D721Med (cell line): ENCODE results near the gene MED28.

Experiments
- DNase-seq: peaks from one replicate; pipeline ENCODE4 v3.0.0; 2011; ENCODE audit warnings: low spot score; ENCODE audit not compliant: insufficient read length
- FAIRE-seq: peaks from 2 replicates; lab custom pipeline; 2011; peaks lifted over from hg19 to GRCh38; lab: Jason Lieb, UNC
- TF ChIP-seq, protein P1 (sequence below): IDR thresholded peaks from 2 replicates; pipeline ENCODE4 v1.5.1; 2012; ENCODE audit warnings: mild to moderate bottlenecking, control low read depth; ENCODE audit not compliant: insufficient read depth; ENCODE audit errors: missing control alignments

Gene MED28

DNA sequence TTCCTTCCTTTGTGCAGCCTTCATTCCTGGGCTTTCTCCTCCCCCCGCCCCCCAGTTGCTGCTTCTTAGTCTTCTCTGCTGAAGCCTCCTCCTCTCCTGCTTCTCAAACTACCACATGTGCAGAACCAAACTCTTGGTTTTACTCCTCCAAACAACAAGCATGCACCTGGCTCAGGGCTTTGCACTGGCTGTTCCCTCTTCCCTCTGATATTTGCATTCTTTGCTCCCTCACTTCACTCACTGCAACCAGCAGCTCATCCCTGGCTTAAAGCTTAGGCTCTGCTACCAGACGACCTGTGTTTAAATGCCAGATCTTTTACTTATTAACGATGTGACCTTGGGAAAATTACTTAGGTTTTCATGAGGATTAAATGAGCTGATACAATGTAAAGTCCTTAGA lies 51.4 kb downstream of the MED28 start:
- no peak for FAIRE-seq
- TF ChIP-seq, protein P1, sequence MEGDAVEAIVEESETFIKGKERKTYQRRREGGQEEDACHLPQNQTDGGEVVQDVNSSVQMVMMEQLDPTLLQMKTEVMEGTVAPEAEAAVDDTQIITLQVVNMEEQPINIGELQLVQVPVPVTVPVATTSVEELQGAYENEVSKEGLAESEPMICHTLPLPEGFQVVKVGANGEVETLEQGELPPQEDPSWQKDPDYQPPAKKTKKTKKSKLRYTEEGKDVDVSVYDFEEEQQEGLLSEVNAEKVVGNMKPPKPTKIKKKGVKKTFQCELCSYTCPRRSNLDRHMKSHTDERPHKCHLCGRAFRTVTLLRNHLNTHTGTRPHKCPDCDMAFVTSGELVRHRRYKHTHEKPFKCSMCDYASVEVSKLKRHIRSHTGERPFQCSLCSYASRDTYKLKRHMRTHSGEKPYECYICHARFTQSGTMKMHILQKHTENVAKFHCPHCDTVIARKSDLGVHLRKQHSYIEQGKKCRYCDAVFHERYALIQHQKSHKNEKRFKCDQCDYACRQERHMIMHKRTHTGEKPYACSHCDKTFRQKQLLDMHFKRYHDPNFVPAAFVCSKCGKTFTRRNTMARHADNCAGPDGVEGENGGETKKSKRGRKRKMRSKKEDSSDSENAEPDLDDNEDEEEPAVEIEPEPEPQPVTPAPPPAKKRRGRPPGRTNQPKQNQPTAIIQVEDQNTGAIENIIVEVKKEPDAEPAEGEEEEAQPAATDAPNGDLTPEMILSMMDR = no peak

DNA sequence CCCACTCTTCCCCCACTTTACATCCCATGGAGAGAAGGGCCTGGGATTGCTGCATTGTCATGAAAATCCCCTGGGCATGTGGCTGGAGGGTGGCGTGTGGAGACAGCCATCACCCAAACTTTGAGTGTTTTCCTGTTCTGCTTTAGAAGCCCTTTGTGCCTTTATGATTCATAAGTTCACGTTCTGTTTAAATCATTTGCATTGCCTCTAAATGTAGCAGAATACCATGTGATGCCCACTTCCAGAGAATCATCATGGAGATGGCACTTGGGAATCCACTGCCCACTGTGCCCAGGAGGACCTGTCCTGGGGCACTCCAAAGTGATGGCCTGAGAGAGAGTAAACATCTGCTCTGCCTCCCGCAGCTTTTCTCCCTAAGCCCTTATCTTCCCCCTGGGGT lies 52.8 kb downstream of the MED28 start:
- FAIRE-seq (no peak), DNase-seq (no peak)
- TF ChIP-seq, protein P1 = no peak

More for the DNA sequence above, 51.4 kb downstream of the MED28 start:
- DNase-seq = no peak

DNA sequence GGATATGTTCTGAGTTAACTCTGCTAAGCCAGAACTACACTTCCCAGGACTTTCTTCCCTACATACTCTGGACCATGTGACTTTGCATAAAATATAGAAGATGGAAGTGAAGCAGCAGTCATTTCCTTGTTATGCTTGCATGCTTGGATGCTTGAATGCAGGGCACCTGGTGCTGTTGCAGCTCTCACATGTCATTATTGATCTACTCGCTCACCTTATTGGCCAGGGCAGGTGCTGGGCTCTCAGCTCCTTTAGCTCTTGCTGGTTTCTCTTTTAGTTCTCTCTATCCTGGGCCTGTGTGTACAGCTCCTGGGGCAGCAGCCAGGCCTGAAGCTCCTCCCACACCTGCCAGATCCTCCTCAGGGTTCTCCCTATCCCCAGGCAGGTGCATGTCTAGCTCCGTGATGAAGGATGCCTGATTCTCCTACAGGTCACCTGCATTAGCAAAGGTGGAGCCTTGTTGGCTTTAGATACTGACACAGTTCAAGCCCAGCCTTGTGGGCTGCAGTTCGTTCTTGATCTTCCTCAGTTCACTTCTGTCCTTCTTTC lies 53.3 kb downstream of the MED28 start:
- TF ChIP-seq, protein P1 = no peak
- no peak for DNase-seq
- FAIRE-seq = no peak

DNA sequence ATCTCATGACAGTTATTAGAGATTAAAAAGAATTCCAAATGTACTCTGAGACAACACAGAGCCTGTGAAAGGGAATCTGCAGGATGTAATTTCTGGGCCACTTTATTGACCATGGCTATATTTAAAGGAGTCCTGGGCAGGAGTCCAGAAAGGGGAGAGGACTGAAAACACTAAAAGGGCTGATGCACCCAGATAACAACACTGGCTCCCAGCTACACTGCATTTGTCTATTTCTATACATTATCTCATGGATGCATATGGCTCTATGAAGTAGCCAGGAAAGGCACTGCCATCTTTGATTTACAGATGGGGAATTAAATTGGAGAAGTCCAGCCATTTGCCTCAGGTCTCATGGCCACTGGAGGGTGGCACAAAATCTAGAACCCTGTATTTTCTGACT lies 56.0 kb downstream of the MED28 start:
- TF ChIP-seq, protein P1 = no peak
- DNase-seq (no peak), FAIRE-seq (no peak)

DNA sequence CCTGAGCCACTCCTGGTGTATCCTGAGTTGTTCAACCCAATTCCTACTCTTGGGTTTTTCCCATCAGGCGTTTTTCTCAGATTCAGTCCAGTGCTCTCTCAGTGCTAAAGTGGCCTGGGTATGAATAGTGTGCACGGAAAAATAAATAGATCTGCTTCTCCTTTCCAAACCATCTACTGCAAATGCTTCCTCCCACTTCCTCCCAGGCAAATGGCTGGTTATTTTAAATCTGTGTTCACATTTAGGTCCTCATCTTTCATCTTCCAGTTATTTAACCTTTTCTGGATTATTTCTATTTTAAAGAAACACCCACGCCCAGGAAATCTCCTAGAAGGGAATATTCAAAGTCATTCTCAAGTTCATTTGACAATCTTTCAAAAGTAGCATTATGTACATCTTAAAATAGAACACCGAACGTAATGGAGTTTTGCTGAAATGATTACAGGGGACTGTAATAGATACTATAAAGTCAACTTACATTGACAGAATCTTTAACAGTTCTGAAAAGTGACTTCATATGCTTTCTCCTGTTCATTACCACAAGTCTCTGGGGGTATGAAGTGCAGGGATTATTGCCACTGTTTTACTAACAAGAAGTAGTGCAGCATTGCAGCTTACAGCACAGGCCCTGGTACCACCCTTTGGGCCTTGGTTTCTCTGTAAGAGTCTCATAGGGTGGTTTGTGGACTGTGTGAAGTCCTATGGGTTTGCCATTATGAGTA lies 66.3 kb downstream of the MED28 start:
- no peak for FAIRE-seq
- TF ChIP-seq, protein P1 = no peak
- DNase-seq = no peak

DNA sequence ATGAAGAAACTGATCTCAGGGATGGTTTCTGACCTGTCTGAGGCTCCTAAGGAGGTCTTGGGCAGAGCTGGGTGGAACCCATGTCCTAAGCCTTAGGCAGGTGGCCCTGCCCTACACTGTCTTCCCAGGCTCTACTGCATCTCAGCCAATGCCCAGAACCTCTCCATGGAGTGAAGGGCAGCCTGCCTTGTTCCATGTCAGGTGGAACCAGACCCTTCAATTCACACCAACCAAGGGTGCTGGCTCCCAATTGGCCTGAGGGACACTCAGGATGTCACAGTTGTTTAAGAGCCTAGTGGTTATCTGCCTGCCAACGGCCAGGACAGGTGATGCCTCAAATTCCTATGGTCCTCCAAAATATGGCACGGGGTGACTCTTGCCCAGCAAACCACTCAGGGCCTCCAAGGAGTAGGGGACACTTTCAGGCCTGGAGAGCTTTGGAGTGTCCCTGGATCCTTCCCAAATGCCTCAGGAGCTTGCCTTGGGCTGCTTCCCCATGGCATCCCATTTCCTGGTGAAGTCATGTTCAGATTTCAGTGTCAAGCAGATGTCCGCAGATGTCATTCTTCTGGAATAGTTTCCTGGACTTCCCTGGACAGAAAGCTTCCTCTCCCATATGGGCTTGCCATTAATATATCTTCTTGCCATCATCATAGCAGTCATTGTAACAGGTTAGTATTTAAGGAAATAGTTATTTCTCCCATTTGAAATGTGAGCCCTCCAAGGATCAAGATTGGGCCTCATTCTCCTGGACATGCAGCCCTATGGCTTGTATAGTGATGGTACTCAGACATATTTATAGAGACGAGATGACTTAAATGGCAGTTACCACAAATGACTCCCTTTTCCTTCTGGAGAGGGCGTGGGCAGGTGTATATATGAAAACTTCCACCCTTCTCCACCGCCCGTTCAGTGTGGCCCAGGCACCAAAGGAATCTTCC lies 67.1 kb downstream of the MED28 start:
- DNase-seq (no peak), FAIRE-seq (no peak)
- TF ChIP-seq, protein P1 = no peak
